BE2C (cell line): ENCODE measurements around the gene PDGFC.

Experiments
- DNase-seq: peaks from one replicate; pipeline ENCODE4 v3.0.0-alpha.2; 2020
- H3K27me3 ChIP-seq: fragments of 250-450 bp; sonication (Bioruptor Pico); 2 replicates; pipeline ENCODE4 v1.5.1; 2020; ENCODE audit warnings: mild to moderate bottlenecking
- H3K36me3 ChIP-seq: fragments of 250-450 bp; sonication (Bioruptor Pico); 2 replicates; pipeline ENCODE4 v1.5.1; 2020; ENCODE audit warnings: mild to moderate bottlenecking
- H3K4me1 ChIP-seq: fragments of 250-450 bp; sonication (Bioruptor Pico); 2 replicates; pipeline ENCODE4 v1.5.1; 2020
- H3K4me3 ChIP-seq: 2 replicates; pipeline ENCODE4 v1.5.1; 2011; ENCODE audit warnings: low read depth, low read length
- H3K9me3 ChIP-seq: fragments of 250-450 bp; sonication (Bioruptor Pico); 2 replicates; pipeline ENCODE4 v1.5.1; 2020
- TF ChIP-seq, protein P1 (sequence below): IDR thresholded peaks from 2 replicates; pipeline ENCODE4 v1.5.1; 2012; ENCODE audit warnings: mild to moderate bottlenecking, low read depth, low read length

PDGFC gene

DNA sequence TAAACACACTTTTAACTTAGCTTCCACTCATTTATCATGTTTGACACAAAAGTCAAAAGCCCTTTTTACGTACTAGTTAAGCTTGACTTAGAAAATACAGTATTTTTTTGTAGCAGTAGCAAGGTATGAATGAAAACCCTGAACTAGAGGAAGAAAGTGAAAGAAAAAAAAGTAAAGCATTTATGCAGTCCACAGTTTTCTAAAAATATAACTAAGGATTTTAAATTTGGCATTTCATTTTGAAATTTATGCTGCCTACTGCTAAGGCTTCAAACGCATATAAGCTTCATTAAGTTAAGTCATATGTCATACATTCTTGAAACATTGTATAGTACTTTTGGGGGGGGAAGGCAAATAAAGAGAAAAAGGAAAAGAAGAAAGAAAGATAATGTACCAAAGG lies 201.5 kb downstream of the PDGFC start:
- Histone ChIP-seq H3K4me3 (no peak overlapping the region), H3K9me3 (no peaks in the 10 kb centered on the region), H3K27me3 (no peaks in the 10 kb centered on the region), H3K4me1 (no peaks in the 10 kb centered on the region), H3K36me3 (no peaks in the 10 kb centered on the region)
- TF ChIP-seq, protein P1, sequence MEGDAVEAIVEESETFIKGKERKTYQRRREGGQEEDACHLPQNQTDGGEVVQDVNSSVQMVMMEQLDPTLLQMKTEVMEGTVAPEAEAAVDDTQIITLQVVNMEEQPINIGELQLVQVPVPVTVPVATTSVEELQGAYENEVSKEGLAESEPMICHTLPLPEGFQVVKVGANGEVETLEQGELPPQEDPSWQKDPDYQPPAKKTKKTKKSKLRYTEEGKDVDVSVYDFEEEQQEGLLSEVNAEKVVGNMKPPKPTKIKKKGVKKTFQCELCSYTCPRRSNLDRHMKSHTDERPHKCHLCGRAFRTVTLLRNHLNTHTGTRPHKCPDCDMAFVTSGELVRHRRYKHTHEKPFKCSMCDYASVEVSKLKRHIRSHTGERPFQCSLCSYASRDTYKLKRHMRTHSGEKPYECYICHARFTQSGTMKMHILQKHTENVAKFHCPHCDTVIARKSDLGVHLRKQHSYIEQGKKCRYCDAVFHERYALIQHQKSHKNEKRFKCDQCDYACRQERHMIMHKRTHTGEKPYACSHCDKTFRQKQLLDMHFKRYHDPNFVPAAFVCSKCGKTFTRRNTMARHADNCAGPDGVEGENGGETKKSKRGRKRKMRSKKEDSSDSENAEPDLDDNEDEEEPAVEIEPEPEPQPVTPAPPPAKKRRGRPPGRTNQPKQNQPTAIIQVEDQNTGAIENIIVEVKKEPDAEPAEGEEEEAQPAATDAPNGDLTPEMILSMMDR = no peak
- no peak for DNase-seq

DNA sequence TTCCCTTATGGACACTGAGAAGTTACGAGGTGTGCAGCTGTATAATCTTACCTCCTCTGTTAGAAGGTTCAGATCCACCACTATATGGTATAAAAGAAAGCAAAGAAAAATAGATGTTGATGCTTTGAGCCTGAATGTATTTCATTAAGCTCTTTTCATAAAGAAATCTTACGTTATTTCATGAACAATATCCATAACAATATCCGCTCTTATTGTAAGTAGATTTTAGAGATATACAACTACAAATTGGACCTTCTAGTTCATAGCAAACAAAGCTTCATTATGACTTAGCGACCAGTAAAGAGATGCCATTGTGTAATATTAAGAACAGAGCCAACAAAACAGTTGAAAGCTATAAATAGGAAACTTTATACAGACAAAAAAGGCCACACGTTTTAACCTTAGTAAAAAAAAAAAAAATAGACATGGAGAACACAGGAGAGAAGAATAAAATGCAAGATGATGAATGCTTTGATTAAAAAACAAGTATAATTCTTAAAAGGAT lies 203.6 kb downstream of the PDGFC start:
- H3K9me3 ChIP-seq = no peaks in the 10 kb centered on the region
- no peaks in the 10 kb centered on the region for H3K4me1 ChIP-seq
- TF ChIP-seq, protein P1 = no peak
- no peak for DNase-seq
- H3K4me3 ChIP-seq = no peak overlapping the region
- H3K36me3 ChIP-seq = no peaks in the 10 kb centered on the region
- no peaks in the 10 kb centered on the region for H3K27me3 ChIP-seq

DNA sequence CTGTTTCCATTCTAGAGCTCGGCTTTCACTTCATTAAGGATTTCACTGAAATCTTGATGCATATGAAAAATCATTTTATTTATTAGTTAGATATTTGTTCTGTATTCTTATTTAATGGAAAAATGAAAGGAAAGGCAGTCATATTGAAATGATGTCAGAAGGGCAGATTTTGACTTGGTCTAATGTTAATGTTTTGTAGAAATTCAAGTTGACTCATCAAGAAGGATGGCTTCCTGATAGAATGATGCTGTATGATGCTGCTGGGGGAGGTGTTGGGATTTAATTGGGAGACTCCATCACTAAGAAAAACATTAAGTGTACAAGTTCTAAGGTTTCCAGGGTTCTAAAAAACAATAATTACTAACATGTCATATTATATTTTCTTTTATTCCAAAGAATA lies 204.8 kb downstream of the PDGFC start:
- H3K27me3 ChIP-seq = no peaks in the 10 kb centered on the region
- no peaks in the 10 kb centered on the region for H3K9me3 ChIP-seq
- no peak for DNase-seq
- H3K36me3 ChIP-seq = no peaks in the 10 kb centered on the region
- TF ChIP-seq, protein P1 = no peak
- H3K4me1 ChIP-seq = no peaks in the 10 kb centered on the region
- no peak overlapping the region for H3K4me3 ChIP-seq

DNA sequence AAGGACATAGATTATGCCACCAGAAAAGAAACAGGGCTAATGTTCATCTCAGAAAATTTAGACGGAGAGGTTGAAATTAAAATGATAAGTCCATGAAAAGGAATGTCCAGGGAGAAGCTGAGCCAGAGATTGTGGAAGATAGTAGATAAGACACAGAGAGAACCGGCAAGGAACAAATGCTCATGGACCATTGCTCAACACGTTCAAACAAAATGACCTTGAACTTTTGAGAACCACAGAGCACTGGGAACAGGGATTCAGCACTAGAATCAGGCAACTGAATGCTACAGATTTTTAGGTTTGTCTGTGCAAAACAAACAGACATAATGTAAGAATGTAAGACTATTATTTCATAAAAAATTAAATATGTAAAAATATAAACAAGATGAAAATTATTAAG lies 206.3 kb downstream of the PDGFC start:
- no peaks in the 10 kb centered on the region for H3K36me3 ChIP-seq
- no peaks in the 10 kb centered on the region for H3K9me3 ChIP-seq
- H3K4me3 ChIP-seq = no peak overlapping the region
- H3K4me1 ChIP-seq = no peaks in the 10 kb centered on the region
- TF ChIP-seq, protein P1 = no peak
- H3K27me3 ChIP-seq = no peaks in the 10 kb centered on the region
- no peak for DNase-seq

DNA sequence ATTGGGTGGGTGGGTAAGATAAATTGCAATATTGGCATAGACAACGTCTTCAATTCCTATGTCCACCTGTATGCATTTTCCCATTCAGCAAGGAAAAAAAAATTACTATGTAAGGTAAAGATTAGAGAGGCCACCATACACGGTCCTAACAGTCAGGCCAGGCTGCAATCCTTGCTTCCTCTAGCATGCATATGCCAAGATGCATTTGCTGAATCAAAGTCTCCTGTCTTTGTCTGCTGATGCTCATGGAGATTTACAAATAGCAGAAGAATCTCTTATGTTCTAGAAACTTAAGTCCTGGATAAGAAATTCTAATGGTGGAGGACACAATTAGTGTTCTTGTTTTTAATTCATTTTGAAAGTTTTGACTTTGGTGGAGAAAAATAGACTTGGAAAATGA lies 206.8 kb downstream of the PDGFC start:
- TF ChIP-seq, protein P1 = no peak
- H3K36me3 ChIP-seq = no peaks in the 10 kb centered on the region
- no peak overlapping the region for H3K4me3 ChIP-seq
- H3K4me1 ChIP-seq = no peaks in the 10 kb centered on the region
- H3K9me3 ChIP-seq = no peaks in the 10 kb centered on the region
- DNase-seq = no peak
- H3K27me3 ChIP-seq = no peaks in the 10 kb centered on the region

DNA sequence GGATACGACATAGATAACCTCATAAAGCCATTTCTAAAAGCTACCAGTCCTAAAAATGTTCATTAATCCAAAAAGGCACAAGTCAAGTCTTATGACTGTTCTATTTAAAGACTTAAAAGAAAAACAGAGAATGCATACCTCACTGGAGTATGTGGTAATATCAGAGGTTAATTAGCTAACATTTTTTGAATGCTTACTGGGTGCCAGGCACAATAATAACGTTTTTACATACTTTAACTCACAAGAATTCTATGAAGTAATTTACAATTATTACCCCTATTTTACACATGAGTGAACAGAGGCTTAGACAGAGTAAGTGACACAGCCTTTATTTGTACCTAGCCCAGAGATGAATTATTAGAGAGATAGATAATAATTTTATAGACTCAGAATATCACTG lies 207.5 kb downstream of the PDGFC start:
- no peak for DNase-seq
- no peaks in the 10 kb centered on the region for H3K4me1 ChIP-seq
- TF ChIP-seq, protein P1 = no peak
- no peak overlapping the region for H3K4me3 ChIP-seq
- no peaks in the 10 kb centered on the region for H3K27me3 ChIP-seq
- H3K36me3 ChIP-seq = no peaks in the 10 kb centered on the region
- H3K9me3 ChIP-seq = no peaks in the 10 kb centered on the region
